SW480 (cell line): ENCODE data around the gene PRAC2.

ENCODE experiments used
- DNase-seq: peaks from one replicate; pipeline ENCODE4 v3.0.0-alpha.2; 2016; ENCODE audit warnings: low spot score

Gene PRAC2

DNA sequence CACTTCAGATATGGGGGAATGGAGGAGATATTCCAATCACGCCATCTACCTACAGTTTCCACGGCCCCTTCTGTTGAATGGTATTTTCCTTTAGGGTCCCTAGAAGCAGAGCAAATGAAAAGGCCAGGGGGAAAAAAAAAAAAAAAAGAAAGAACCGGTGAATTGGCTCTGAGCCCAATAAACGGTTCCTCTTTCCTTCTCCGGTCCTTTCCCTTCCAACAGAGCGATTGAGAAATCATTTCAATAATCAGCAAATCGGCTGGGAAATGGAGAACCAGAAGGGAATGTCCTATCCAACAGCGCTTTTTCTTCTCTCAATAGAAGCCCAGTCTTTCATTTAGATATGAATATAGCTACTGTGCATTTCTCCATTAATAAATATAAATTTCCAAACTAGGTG lies 32.4 kb downstream of the PRAC2 start:
- no peak for DNase-seq

DNA sequence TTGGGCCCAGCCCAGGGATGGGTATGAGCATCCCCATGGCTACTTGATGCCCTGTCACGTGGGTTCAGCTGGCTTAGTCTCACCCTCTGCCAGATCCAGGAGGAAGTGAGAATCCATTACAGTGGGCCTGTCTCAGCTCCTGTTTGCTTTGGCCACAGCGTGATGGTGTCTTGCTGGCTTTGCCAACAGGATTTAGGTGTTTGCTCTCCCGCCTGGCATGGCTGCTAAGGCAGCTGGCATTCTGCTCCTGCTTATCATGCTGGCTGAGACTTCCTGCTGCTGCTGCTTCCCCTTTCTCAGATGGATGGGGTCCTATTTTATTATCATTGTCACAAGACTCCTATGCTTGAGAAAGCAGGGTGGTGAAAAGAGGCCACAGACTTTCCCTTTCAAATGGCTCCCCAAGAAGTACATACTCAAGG lies 33.9 kb downstream of the PRAC2 start:
- no peak for DNase-seq

DNA sequence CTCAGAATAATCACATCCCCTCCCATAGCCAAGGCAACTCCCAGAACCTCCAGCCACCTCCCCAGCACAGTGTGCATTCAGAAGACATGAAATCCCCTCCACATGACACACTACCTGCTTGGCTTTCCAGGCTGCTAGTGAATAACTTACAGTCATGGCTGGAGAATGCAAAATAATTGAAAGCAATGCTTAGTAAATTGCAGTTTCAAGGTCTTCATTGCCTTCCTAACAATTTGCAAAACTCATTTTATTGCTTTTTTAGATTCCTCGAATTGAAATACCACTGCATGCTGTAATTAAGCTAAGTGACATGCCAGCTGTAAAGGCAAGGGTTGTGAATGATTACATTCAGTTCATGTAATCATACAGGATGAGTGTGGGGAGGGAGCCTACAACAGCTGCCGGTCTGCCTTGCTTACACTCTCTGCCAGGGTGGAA lies 34.6 kb downstream of the PRAC2 start:
- DNase-seq = no peak

DNA sequence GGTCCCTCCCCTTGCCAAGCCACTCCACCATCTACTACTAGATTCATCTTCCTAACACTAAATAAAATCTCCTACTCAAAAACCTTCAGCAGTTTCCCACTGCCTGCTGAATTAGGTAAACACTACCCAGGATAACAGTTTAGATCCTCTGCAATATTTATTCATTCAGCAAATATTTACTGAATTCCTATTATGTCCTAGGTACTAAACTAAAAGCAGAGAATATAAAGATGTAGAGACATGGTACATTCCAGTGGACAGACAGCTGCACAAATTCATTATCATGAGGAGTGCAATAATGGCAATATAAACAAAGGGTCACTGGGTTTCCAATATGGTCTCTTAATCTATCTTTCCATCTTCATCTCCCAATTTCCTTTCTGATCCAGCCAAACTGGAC lies 36.3 kb downstream of the PRAC2 start:
- DNase-seq = no peak

DNA sequence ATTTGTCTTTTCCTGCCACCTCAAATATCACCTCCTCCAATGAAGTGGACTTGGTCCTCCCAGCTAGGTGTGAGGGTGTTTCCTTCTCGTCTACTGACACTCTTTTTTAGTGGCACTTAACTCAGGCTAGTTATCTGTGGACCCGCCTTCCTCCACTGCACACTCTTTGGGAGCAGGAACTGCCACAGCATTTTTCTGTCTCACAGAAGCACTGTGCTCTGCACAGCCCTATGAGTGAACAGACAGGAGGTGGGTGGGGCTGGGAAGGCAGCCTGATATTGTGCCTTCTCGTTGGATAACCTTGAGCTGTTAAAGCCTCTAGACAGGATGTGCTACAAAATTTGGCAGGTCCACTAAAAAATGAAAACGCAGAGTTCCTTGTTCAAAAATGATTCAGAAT lies 37.4 kb downstream of the PRAC2 start:
- DNase-seq = no peak

DNA sequence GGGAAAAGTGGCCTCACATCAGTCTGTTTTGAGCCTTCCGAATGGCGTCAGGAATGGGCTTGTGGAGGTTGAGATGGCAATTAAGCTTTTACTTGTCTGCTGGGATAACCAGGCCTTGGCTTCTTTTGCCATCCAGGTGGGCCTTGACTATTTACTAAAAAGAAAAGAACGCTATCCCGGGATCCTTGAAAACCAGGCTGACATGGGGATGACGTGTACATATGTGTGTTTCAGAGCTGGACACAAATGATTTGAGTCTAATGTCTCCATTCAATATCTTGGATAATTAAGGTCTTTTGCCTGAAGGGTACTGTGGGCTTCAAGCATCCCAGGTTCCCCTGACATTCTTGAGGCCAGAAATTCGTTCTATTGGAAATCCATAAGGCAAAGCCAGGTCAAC lies 38.1 kb downstream of the PRAC2 start:
- DNase-seq = no peak

DNA sequence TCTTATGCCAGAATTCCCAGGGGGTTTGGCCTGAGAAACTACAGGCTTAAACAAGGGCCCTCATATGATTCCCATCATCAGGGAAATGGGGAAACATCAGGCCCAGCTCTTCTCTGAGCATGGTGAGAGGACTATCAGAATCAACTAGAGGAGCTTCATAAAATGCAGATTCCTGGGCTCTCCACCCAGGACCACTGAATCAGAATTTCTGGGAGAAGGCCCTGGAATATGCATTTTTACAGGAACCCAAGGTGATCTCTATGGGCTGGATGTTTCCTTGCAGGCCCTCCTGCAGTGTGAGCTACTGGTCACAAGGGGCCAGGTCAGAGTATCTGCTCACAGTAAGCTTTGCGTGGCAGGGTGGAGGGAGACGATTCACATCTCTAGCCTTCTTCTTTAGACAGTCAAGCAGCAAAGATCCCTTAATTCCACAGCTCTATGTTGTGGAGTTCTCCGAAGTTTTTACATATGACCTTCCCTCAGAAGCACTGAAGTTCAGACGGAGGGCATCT lies 44.3 kb downstream of the PRAC2 start:
- DNase-seq = no peak

DNA sequence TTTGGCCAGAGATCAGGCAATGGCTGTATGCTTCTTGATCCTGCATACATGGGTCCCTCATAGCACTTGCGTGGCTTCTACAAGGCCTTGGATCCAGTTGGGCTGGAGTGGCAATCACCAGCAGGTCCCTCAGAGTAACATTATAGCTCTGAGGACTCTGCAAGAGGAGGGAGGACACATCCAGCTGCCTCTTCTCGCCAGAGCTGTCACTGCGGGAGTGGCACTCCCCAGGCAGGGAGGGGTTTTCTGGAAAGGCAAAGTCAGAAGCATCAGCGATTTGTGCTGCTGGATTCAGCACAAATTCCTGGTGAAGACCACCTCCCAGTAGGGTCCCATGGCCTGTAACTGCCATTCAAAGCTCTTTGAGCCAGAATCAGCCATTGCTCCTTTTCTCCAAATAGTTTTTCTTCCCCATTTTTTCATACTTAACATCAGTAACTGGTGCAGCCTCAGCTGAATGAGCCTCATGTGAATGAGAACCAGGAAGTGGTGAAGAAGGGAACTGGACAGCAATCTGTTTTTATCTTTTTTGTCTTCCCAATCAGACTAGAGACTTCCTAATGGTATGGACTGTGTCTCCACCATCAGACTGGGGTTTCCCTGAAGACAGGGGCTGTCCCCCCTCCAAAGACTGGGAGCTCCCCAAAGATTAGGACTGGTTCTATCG lies 46.2 kb downstream of the PRAC2 start:
- DNase-seq = no peak

DNA sequence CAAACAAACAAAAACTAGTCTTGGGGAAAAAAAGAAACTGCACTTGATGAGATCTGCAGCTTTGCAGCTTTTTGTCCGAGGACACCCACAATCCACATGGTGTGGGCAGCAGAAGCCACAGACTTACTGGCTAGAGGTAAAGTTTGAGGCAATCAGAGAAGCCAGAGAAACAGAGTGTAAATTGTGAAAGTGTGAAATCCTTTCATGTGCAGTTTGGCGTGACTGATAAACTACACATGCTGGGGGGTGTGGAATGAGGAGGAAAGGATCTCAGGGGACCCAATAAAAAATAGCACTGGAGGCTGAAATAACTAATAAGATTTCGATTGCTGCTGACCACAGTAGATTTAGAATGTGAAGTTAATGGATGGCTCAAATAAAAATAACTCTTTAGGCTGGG lies 48.0 kb downstream of the PRAC2 start:
- DNase-seq = no peak

DNA sequence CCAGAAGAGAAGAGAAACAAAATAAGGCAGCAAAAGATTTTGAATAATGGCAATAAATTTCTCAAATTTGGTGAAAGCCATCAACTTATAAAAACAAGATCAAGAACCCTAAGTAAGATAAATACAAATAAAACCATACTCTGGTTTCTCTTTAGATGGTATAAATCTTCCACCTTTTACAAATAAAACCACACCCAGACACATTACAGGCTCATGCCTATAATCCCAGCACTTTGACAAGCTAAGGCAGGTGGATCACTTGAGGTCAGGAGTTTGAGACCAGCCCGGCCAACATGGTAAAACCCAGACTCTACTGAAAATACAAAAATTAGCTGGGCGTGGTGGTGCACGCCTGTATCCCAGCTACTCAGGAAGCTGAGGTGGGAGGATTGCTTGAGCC lies 50.3 kb downstream of the PRAC2 start:
- no peak for DNase-seq
